Activated CD4-positive, alpha-beta memory T cell treated with anti-CD3 and anti-CD28 coated beads for 36 hours (primary cell): ENCODE measurements around the gene RPTOR. TPM values are rescaled to one million over a fixed set of nuclear protein-coding genes. Genes with fewer than 3 reads are reported as not detected.
A peak's percentile ranks its signal among the peaks of the same experiment; 100 is the strongest.

Source experiments
- CTCF ChIA-PET: fragments of 350-600 bp; sonication (Branson Sonifier 250); formaldehyde crosslinking; loops from one replicate; lab custom pipeline; 2021; ENCODE audit warnings: antibody characterized with exemption, inconsistent platforms; lab: Charles Lee
- POLR2A ChIA-PET: fragments of 350-600 bp; sonication (Branson Sonifier 250); formaldehyde crosslinking; loops from one replicate; lab custom pipeline; 2021; ENCODE audit warnings: antibody characterized with exemption; lab: Charles Lee
- DNase-seq: peaks from one replicate; pipeline ENCODE4 v3.0.0-alpha.2; 2020
- H3K27ac Mint-ChIP-seq: one replicate; pipeline ENCODE4 v1.8.0; 2021; ENCODE audit warnings: mixed read lengths
- H3K27me3 Mint-ChIP-seq: one replicate; pipeline ENCODE4 v1.8.0; 2021; ENCODE audit warnings: mixed read lengths
- H3K36me3 Mint-ChIP-seq: one replicate; pipeline ENCODE4 v1.8.0; 2021; ENCODE audit warnings: mixed read lengths
- H3K4me1 Mint-ChIP-seq: one replicate; pipeline ENCODE4 v1.8.0; 2021; ENCODE audit warnings: low read depth, mixed read lengths
- H3K4me3 Mint-ChIP-seq: one replicate; pipeline ENCODE4 v1.8.0; 2021; ENCODE audit warnings: mild to moderate bottlenecking, mixed read lengths
- H3K9me3 Mint-ChIP-seq: one replicate; pipeline ENCODE4 v1.8.0; 2021; ENCODE audit warnings: mixed read lengths
- intact Hi-C: fragments of 100-400 bp; cut with micrococcal nuclease; formaldehyde crosslinking; loops from one replicate; pipeline ENCODE4 v1.15.1; 2023
- total RNA-seq, 2 experiments: library from RNA; stranded (reverse); gene quantifications; one replicate each; pipeline ENCODE4 v1.2.3, GENCODE V29; 2021

The RPTOR gene
- total RNA-seq, 2 experiments from 2014 or later, result 41.5 to 47.9 TPM

- Mint-ChIP-seq H3K4me3 (no peak overlapping the region), H3K9me3 (no peaks in the 10 kb centered on the region), H3K27me3 (no peaks in the 10 kb centered on the region), H3K4me1 (peaks cover 67% of the 10 kb centered on the region), H3K27ac (no peak overlapping the region), H3K36me3 (peaks cover 5% of the 10 kb centered on the region)
- intact Hi-C loops, result no loop called here
- POLR2A ChIA-PET, result no interaction called here
- DNase-seq, result no peak
- CTCF ChIA-PET, result interaction anchor here (2.7 kb wide), 1 partner anchor 23 kb away, joined by 7 read pairs; no protein-coding TSS in a partner anchor
Observed at GRCh38 chr17:80598813-80599545, 54.3 kb downstream of the RPTOR start.

GRCh38 chr17:80599546-80600305 lies 55.1 kb downstream of the RPTOR start:
- peak; percentile 22 for DNase-seq
- Mint-ChIP-seq H3K9me3 (no peaks in the 10 kb centered on the region), H3K36me3 (peaks cover 5% of the 10 kb centered on the region), H3K4me1 (peaks cover 72% of the 10 kb centered on the region), H3K27ac (no peak overlapping the region), H3K4me3 (no peak overlapping the region), H3K27me3 (no peaks in the 10 kb centered on the region)
- ChIA-PET POLR2A (no interaction called here), CTCF (interaction anchor here (2.7 kb wide), 1 partner anchor 24 kb away, joined by 7 read pairs; no protein-coding TSS in a partner anchor)
- intact Hi-C loops, result no loop called here

DNA sequence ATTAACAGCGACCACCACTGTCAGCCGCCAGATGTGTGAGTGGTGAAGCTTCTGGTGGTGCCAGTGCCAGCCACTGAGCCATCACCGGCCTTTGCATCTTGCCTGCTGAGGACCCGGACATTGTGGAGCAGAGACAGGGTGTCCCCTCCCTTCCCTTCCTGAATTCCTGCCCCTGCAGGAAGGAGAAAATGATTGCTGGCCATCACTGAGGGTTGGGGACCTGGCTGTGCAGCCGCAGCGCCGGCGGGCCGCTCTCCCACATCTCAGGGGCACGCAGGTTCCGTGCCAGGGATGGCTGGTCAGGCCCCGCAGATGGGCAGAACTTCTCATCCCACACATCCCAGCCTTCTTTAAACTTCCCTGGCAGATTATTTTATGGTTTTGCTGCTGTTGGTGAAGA lies 56.5 kb downstream of the RPTOR start:
- H3K4me1 Mint-ChIP-seq, result peaks cover 78% of the 10 kb centered on the region
- no peak overlapping the region for H3K4me3 Mint-ChIP-seq
- DNase-seq, result no peak
- H3K36me3 Mint-ChIP-seq, result peaks cover 5% of the 10 kb centered on the region
- H3K27ac Mint-ChIP-seq, result no peak overlapping the region
- H3K9me3 Mint-ChIP-seq, result no peaks in the 10 kb centered on the region
- CTCF ChIA-PET, result no interaction called here
- no peaks in the 10 kb centered on the region for H3K27me3 Mint-ChIP-seq
- POLR2A ChIA-PET, result no interaction called here
- intact Hi-C loops, result no loop called here

GRCh38 chr17:80603396-80603795 lies 58.8 kb downstream of the RPTOR start:
- H3K27me3 Mint-ChIP-seq, result no peaks in the 10 kb centered on the region
- no peak for DNase-seq
- intact Hi-C loops, result no loop called here
- peaks cover 66% of the 10 kb centered on the region for H3K4me1 Mint-ChIP-seq
- H3K9me3 Mint-ChIP-seq, result no peaks in the 10 kb centered on the region
- no peak overlapping the region for H3K4me3 Mint-ChIP-seq
- ChIA-PET POLR2A (no interaction called here), CTCF (interaction anchor here (1.6 kb wide), 2 partner anchors 28 to 296 kb away, joined by 5 read pairs; no protein-coding TSS in a partner anchor)
- no peak overlapping the region for H3K27ac Mint-ChIP-seq
- H3K36me3 Mint-ChIP-seq, result peaks cover 4% of the 10 kb centered on the region

DNA sequence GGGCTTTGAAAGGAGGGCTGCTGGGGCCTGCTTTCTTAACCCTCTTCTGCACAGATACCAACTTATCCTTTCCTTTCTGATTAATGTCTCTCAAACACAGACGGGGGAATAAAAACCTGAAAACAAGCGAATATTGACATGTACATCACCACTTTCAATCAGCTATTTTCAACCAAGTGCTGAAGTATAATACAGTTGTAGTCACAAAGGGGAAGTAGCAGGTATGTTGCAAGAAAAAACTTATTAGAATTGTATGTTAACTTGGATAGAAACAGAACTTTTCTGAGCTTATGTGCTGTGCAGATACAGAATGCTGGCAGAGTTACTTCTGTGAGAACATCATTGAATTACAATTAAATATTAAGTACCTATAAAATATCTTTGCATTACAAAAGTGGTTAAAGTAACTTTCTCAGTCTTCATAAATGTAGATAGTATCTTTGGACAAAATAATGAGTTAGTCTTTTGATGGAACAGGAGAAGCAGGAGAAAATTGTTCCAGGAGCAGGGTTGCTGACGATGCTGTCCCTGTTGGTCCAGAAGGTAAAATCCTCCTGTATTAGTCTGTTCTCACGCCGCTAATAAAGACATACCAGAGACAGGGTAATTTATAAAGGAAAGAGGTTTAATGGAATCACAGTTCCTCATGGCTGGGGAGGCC lies 59.5 kb downstream of the RPTOR start:
- intact Hi-C loops, result loop anchor here (2.0 kb wide), 1 partner anchor 13 kb away; no protein-coding TSS in a partner anchor
- H3K27me3 Mint-ChIP-seq, result no peaks in the 10 kb centered on the region
- DNase-seq, result no peak
- CTCF ChIA-PET, result interaction anchor here (1.6 to 2.2 kb wide), 4 partner anchors 13 to 296 kb away, joined by 5 to 9 read pairs (median 6); no protein-coding TSS in a partner anchor
- H3K27ac Mint-ChIP-seq, result peak overlapping the region; percentile 79
- POLR2A ChIA-PET, result no interaction called here
- H3K4me1 Mint-ChIP-seq, result peaks cover 65% of the 10 kb centered on the region
- H3K4me3 Mint-ChIP-seq, result no peak overlapping the region
- no peaks in the 10 kb centered on the region for H3K9me3 Mint-ChIP-seq
- peaks cover 4% of the 10 kb centered on the region for H3K36me3 Mint-ChIP-seq

DNA sequence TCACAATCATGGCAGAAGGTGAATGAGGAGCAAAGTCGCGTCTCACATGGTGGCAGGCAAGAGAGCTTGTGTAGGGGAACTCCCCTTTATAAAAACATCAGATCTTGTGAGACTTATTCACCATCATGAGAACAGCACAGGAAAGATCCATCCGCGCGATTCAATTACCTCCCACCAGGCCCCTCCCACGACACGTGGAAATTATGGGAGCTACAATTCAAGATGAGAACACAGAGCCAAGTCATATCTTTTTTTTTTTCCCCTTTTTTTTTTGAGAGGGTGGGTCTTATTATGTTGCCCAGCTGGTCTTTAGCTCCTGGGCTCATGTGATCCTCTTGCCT lies 60.0 kb downstream of the RPTOR start:
- H3K4me3 Mint-ChIP-seq, result no peak overlapping the region
- POLR2A ChIA-PET, result interaction anchor here (0.7 to 1.4 kb wide), 3 partner anchors 45 to 293 kb away, joined by 4 to 8 read pairs (median 6); no protein-coding TSS in a partner anchor
- H3K27ac Mint-ChIP-seq, result peak overlapping the region; percentile 79
- CTCF ChIA-PET, result interaction anchor here (1.2 to 2.2 kb wide), 8 partner anchors 13 to 295 kb away, joined by 3 to 9 read pairs (median 6); no protein-coding TSS in a partner anchor
- H3K4me1 Mint-ChIP-seq, result peaks cover 60% of the 10 kb centered on the region
- H3K27me3 Mint-ChIP-seq, result no peaks in the 10 kb centered on the region
- no peaks in the 10 kb centered on the region for H3K9me3 Mint-ChIP-seq
- intact Hi-C loops, result loop anchor here (1.0 to 5.0 kb wide), 5 partner anchors 14 to 288 kb away; no protein-coding TSS in a partner anchor
- peaks cover 4% of the 10 kb centered on the region for H3K36me3 Mint-ChIP-seq
- DNase-seq, result peak; percentile 39

DNA sequence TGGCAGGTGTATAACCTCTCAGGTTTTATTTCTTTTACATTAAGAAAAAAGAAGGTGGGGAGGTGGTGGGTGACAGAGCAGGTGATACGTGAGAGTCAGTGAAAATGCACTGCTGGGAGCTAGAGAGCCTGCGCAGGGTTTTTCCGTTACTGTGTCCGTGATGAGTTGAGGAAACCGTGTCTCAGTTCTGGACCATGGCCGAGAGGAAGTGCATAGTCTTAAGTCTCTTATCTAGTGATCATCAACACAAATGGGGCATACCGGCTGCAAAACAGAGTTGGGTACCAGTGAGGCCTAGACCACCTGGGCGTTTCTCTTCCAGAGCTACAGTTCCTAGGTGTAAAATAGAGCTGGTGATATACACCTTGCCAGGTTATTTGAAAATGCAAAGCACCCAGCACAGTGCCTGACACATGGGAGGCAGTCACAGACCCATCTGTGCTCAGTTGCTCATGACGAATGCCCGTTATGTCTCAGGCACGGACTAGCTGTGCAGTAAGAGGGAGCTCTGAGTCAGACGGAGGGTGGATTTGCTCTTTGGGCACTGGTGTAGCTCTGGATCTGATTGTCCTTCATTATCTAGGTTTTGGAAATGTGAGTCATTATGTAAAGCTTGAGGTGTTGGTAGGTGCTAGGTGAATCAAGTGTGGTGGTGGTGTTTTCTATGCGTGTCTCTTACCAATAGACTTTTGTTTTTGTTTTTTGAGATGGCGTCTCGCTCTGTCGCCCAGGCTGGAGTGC lies 60.9 kb downstream of the RPTOR start:
- intact Hi-C loops, result loop anchor here (1.0 to 5.0 kb wide), 5 partner anchors 15 to 287 kb away; no protein-coding TSS in a partner anchor
- H3K27ac Mint-ChIP-seq, result peak overlapping the region; percentile 79
- POLR2A ChIA-PET, result interaction anchor here (0.6 to 1.4 kb wide), 10 partner anchors 14 to 297 kb away, joined by 3 to 8 read pairs (median 4); no protein-coding TSS in a partner anchor
- no peaks in the 10 kb centered on the region for H3K9me3 Mint-ChIP-seq
- peak overlapping the region; percentile 10 for H3K4me3 Mint-ChIP-seq
- peaks cover 4% of the 10 kb centered on the region for H3K36me3 Mint-ChIP-seq
- peak; percentile 88 for DNase-seq
- no peaks in the 10 kb centered on the region for H3K27me3 Mint-ChIP-seq
- H3K4me1 Mint-ChIP-seq, result peaks cover 60% of the 10 kb centered on the region
- CTCF ChIA-PET, result interaction anchor here (0.8 to 2.2 kb wide), 9 partner anchors 9 to 261 kb away, joined by 3 to 9 read pairs (median 4); no protein-coding TSS in a partner anchor

- no peak overlapping the region for H3K4me3 Mint-ChIP-seq
- no peak overlapping the region for H3K27ac Mint-ChIP-seq
- no peak for DNase-seq
- intact Hi-C loops, result loop anchor here (5.0 kb wide), 1 partner anchor 59 kb away; no protein-coding TSS in a partner anchor
- no peaks in the 10 kb centered on the region for H3K9me3 Mint-ChIP-seq
- H3K4me1 Mint-ChIP-seq, result peaks cover 57% of the 10 kb centered on the region
- ChIA-PET POLR2A (no interaction called here), CTCF (no interaction called here)
- H3K27me3 Mint-ChIP-seq, result no peaks in the 10 kb centered on the region
- H3K36me3 Mint-ChIP-seq, result no peaks in the 10 kb centered on the region
Observed at GRCh38 chr17:80608326-80608725, 63.7 kb downstream of the RPTOR start.

GRCh38 chr17:80609757-80610156 lies 65.1 kb downstream of the RPTOR start:
- no peak overlapping the region for H3K27ac Mint-ChIP-seq
- no peaks in the 10 kb centered on the region for H3K9me3 Mint-ChIP-seq
- CTCF ChIA-PET, result interaction anchor here (0.7 to 1.2 kb wide), 2 partner anchors 34 to 51 kb away, joined by 3 read pairs; no protein-coding TSS in a partner anchor
- no peak overlapping the region for H3K4me3 Mint-ChIP-seq
- no peak for DNase-seq
- intact Hi-C loops, result loop anchor here (5.0 kb wide), 1 partner anchor 58 kb away; no protein-coding TSS in a partner anchor
- no peaks in the 10 kb centered on the region for H3K36me3 Mint-ChIP-seq
- peaks cover 55% of the 10 kb centered on the region for H3K4me1 Mint-ChIP-seq
- no peaks in the 10 kb centered on the region for H3K27me3 Mint-ChIP-seq
- POLR2A ChIA-PET, result interaction anchor here (0.6 kb wide), 1 partner anchor 13 kb away, joined by 3 read pairs; no protein-coding TSS in a partner anchor

GRCh38 chr17:80611816-80612215 lies 67.2 kb downstream of the RPTOR start:
- DNase-seq, result no peak
- intact Hi-C loops, result no loop called here
- no peaks in the 10 kb centered on the region for H3K36me3 Mint-ChIP-seq
- POLR2A ChIA-PET, result no interaction called here
- H3K9me3 Mint-ChIP-seq, result no peaks in the 10 kb centered on the region
- CTCF ChIA-PET, result no interaction called here
- H3K4me1 Mint-ChIP-seq, result peaks cover 41% of the 10 kb centered on the region
- no peaks in the 10 kb centered on the region for H3K27me3 Mint-ChIP-seq
- no peak overlapping the region for H3K4me3 Mint-ChIP-seq
- no peak overlapping the region for H3K27ac Mint-ChIP-seq
